CD14-positive monocyte (primary cell): Measurements from ENCODE around the gene CNGB1. TPM values are rescaled to one million over a fixed set of nuclear protein-coding genes. Genes with fewer than 3 reads are reported as not detected.

Source experiments
- DNase-seq, 3 donors: peaks; one replicate each; pipeline ENCODE4 v3.0.0-alpha.2; 2011 to 2022
- H2AFZ ChIP-seq: 2 replicates; pipeline ENCODE4 v1.6.0; 2012; ENCODE audit warnings: mild to moderate bottlenecking, low read depth, low read length, inconsistent platforms; ENCODE audit not compliant: insufficient read depth, poor library complexity, severe bottlenecking
- H3K27ac ChIP-seq, 2 donors: 1 replicate in 1 of 2; 2 replicates in 1 of 2; pipeline ENCODE4 v1.5.1; 2012 to 2013; ENCODE audit warnings: low read length in 2 of 2, control low read depth in 1 of 2, inconsistent platforms in 1 of 2, low read depth in 1 of 2, mild to moderate bottlenecking in 1 of 2
- H3K27me3 ChIP-seq, 2 donors: one replicate each; pipeline versions ENCODE4 v1.6.0 to v1.6.1; 2011 to 2013; ENCODE audit warnings: low read length in 2 of 2; ENCODE audit not compliant: control insufficient read depth in 2 of 2, insufficient read depth in 2 of 2
- H3K36me3 ChIP-seq, 2 donors: replicated peaks in 1 of 2; 1 replicate in 1 of 2; 2 replicates in 1 of 2; pipeline versions ENCODE4 v1.5.1 to v1.6.1; 2012 to 2013; ENCODE audit warnings: low read length in 2 of 2, control low read depth in 1 of 2, inconsistent platforms in 1 of 2, mild to moderate bottlenecking in 1 of 2; ENCODE audit not compliant: insufficient read depth in 2 of 2, control insufficient read depth in 1 of 2
- H3K4me1 ChIP-seq, 2 donors: 1 replicate in 1 of 2; 2 replicates in 1 of 2; pipeline versions ENCODE4 v1.5.1 to v1.6.1; 2012 to 2013; ENCODE audit warnings: low read length in 2 of 2, control low read depth in 1 of 2, inconsistent platforms in 1 of 2, mild to moderate bottlenecking in 1 of 2, moderate library complexity in 1 of 2; ENCODE audit not compliant: insufficient read depth in 2 of 2, control insufficient read depth in 1 of 2
- H3K4me2 ChIP-seq: replicated peaks from 2 replicates; pipeline ENCODE3; 2012; ENCODE audit warnings: low read length, moderate library complexity, mild to moderate bottlenecking; ENCODE audit not compliant: poor library complexity, severe bottlenecking; ENCODE audit errors: extremely low read depth
- H3K4me3 ChIP-seq, 3 experiments: fragments of 200-600 bp in 1 of 3; sonication (generic) in 1 of 3; replicated peaks in 1 of 3; 1 replicate in 2 of 3; 2 replicates in 1 of 3; pipeline ENCODE4 v1.5.1; 2011 to 2013; ENCODE audit warnings: low read length in 3 of 3, mild to moderate bottlenecking in 3 of 3, control low read depth in 2 of 3, low read depth in 2 of 3, inconsistent platforms in 1 of 3, moderate library complexity in 1 of 3
- H3K79me2 ChIP-seq: 2 replicates; pipeline ENCODE4 v1.6.0; 2012; ENCODE audit warnings: mild to moderate bottlenecking, control low read depth, inconsistent platforms, low read length, moderate library complexity; ENCODE audit not compliant: insufficient read depth
- H3K9ac ChIP-seq: 2 replicates; pipeline ENCODE4 v1.6.0; 2017; ENCODE audit warnings: low read length, mild to moderate bottlenecking; ENCODE audit not compliant: insufficient read depth, poor library complexity, severe bottlenecking
- H3K9me3 ChIP-seq, 2 donors: replicated peaks in 1 of 2; 1 replicate in 1 of 2; 2 replicates in 1 of 2; pipeline versions ENCODE4 v1.5.1 to v1.6.1; 2012 to 2013; ENCODE audit warnings: low read length in 2 of 2, control low read depth in 1 of 2; ENCODE audit not compliant: control insufficient read depth in 1 of 2, insufficient read depth in 1 of 2
- H4K20me1 ChIP-seq: 2 replicates; pipeline ENCODE4 v1.6.0; 2012; ENCODE audit warnings: mild to moderate bottlenecking, low read length, control low read depth, moderate library complexity; ENCODE audit not compliant: insufficient read depth
- H3K27ac Mint-ChIP-seq, 7 donors: one replicate each; pipeline ENCODE4 v1.8.0; 2020; ENCODE audit warnings: mild to moderate bottlenecking in 7 of 7, mixed read lengths in 7 of 7, moderate library complexity in 6 of 7, inconsistent platforms in 2 of 7
- H3K27me3 Mint-ChIP-seq, 3 donors: one replicate each; pipeline ENCODE4 v1.8.0; 2021 to 2022; ENCODE audit warnings: low read depth in 3 of 3, mild to moderate bottlenecking in 3 of 3, mixed read lengths in 3 of 3, moderate library complexity in 3 of 3, inconsistent platforms in 1 of 3
- H3K36me3 Mint-ChIP-seq, 2 donors: one replicate each; pipeline ENCODE4 v1.8.0; 2020; ENCODE audit warnings: mixed read lengths in 2 of 2, inconsistent platforms in 1 of 2, mild to moderate bottlenecking in 1 of 2
- H3K4me1 Mint-ChIP-seq: one replicate; pipeline ENCODE4 v1.8.0; 2020; ENCODE audit warnings: mild to moderate bottlenecking, mixed read lengths
- H3K4me3 Mint-ChIP-seq, 2 donors: one replicate each; pipeline ENCODE4 v1.8.0; 2020; ENCODE audit warnings: mild to moderate bottlenecking in 2 of 2, mixed read lengths in 2 of 2, moderate library complexity in 1 of 2
- H3K9me3 Mint-ChIP-seq, 7 donors: one replicate each; pipeline ENCODE4 v1.8.0; 2020 to 2022; ENCODE audit warnings: mixed read lengths in 7 of 7, mild to moderate bottlenecking in 6 of 7, moderate library complexity in 6 of 7, inconsistent platforms in 2 of 7
- CTCF ChIP-seq: fragments of 200-600 bp; IDR thresholded peaks from one replicate; pipeline ENCODE4 v1.8.0; 2022; ENCODE audit warnings: antibody characterized with exemption, mild to moderate bottlenecking
- WGBS: methylation state at CpG from one replicate; pipeline ENCODE4 v1.1.5; 2013; ENCODE audit warnings: missing lambda C conversion rate; ENCODE audit not compliant: insufficient coverage; 5-methylcytosine and 5-hydroxymethylcytosine counted together
- intact Hi-C, 2 donors: fragments of 100-400 bp; cut with micrococcal nuclease; formaldehyde crosslinking; loops; one replicate each; pipeline versions ENCODE4 v1.15.0 to v1.15.1; 2023
- polyA plus RNA-seq, 3 donors: library from polyadenylated mRNA; depleted of rRNA in 1 of 3; unstranded in 2 of 3; stranded (reverse) in 1 of 3; fragments of 300-500 nt in 2 of 3; fragments of >200 nt in 1 of 3; fragmentation: Illumina TruSeq in 2 of 3; gene quantifications; 1 replicate in 2 of 3; 2 replicates in 1 of 3; pipeline ENCODE4 v1.2.3, GENCODE V29; 2012 to 2021

The CNGB1 gene
- polyA plus RNA-seq, 3 donors = not detected

GRCh38 chr16:57970319-57970718 is 609 bp downstream of the CNGB1 start:
- H3K27ac ChIP-seq = no peak overlapping the region
- peaks cover 0 to 1% (median 0%) of the 10 kb centered on the region in 7 donors for H3K9me3 Mint-ChIP-seq
- H3K4me1 Mint-ChIP-seq = peaks cover 3% of the 10 kb centered on the region
- H3K4me1 ChIP-seq = no peaks in the 10 kb centered on the region
- TF ChIP-seq CTCF = no peak
- intact Hi-C loops = no loop called here
- peaks cover 0 to 11% (median 4%) of the 10 kb centered on the region in 3 donors for H3K27me3 Mint-ChIP-seq
- H3K36me3 ChIP-seq = no peaks in the 10 kb centered on the region
- no peak overlapping the region for H3K9ac ChIP-seq
- H3K4me3 ChIP-seq = no peak overlapping the region
- H3K4me2 ChIP-seq = no peak overlapping the region
- 93% methylated on average over 10 of the region's 13 CpGs for WGBS
- peak overlapping the region in 1 of 7 donors; percentile 19 for H3K27ac Mint-ChIP-seq
- H3K79me2 ChIP-seq = no peaks in the 10 kb centered on the region
- no peak for DNase-seq
- no peaks in the 10 kb centered on the region for H3K36me3 Mint-ChIP-seq
- no peak overlapping the region for H2AFZ ChIP-seq
- no peak overlapping the region for H3K4me3 Mint-ChIP-seq
- H3K27me3 ChIP-seq = no peaks in the 10 kb centered on the region
- no peaks in the 10 kb centered on the region for H3K9me3 ChIP-seq
- H4K20me1 ChIP-seq = no peaks in the 10 kb centered on the region

- Histone ChIP-seq H3K9ac (no peak overlapping the region), H3K4me2 (no peak overlapping the region), H3K36me3 (no peaks in the 10 kb centered on the region), H2AFZ (no peak overlapping the region), H3K4me3 (no peak overlapping the region), H3K9me3 (no peaks in the 10 kb centered on the region), H3K27ac (no peak overlapping the region), H3K79me2 (no peaks in the 10 kb centered on the region), H3K27me3 (no peaks in the 10 kb centered on the region), H4K20me1 (no peaks in the 10 kb centered on the region), H3K4me1 (no peaks in the 10 kb centered on the region)
- peaks cover 0 to 11% (median 4%) of the 10 kb centered on the region in 3 donors for H3K27me3 Mint-ChIP-seq
- no peaks in the 10 kb centered on the region for H3K36me3 Mint-ChIP-seq
- H3K9me3 Mint-ChIP-seq = peaks cover 0 to 1% (median 0%) of the 10 kb centered on the region in 7 donors
- H3K27ac Mint-ChIP-seq = no peak overlapping the region
- WGBS = 86% methylated on average over 3 of the region's 10 CpGs
- no peak for DNase-seq
- no peak overlapping the region for H3K4me3 Mint-ChIP-seq
- H3K4me1 Mint-ChIP-seq = peaks cover 3% of the 10 kb centered on the region
- intact Hi-C loops = no loop called here
- no peak for TF ChIP-seq CTCF
These were observed 1.3 kb downstream of the CNGB1 start for GRCh38 chr16:57969451-57970123.
